GM23338 (cell line): ENCODE data around the gene DCAF12. TPM values are rescaled to one million over a fixed set of nuclear protein-coding genes. Genes with fewer than 3 reads are reported as not detected.

ENCODE experiments used
- ATAC-seq: fragments of 200-7000 bp; cut with Tn5 transposase; 3 replicates; pipeline ENCODE4 v1.9.1; 2020
- DNase-seq: peaks from one replicate; pipeline ENCODE4 v3.0.0-alpha.2; 2015; ENCODE audit warnings: low spot score
- H2AFZ ChIP-seq: fragments of 200-600 bp; sonication (generic); 2 replicates; pipeline ENCODE4 v1.8.0; 2016; ENCODE audit warnings: antibody characterized with exemption, mild to moderate bottlenecking, moderate library complexity
- H3F3A ChIP-seq: fragments of 200-600 bp; sonication (generic); replicated peaks from 2 replicates; pipeline ENCODE4 v1.8.0; 2017; ENCODE audit warnings: antibody characterized with exemption, mixed run types, low read depth
- H3K27ac ChIP-seq: fragments of 200-600 bp; sonication (generic); 2 replicates; pipeline ENCODE4 v1.6.1; 2016; ENCODE audit warnings: low read depth
- H3K27me3 ChIP-seq: fragments of 200-600 bp; sonication (generic); 2 replicates; pipeline ENCODE4 v1.8.0; 2016; ENCODE audit warnings: mild to moderate bottlenecking, mixed run types, moderate library complexity; ENCODE audit not compliant: insufficient read depth
- H3K36me3 ChIP-seq: fragments of 200-600 bp; sonication (generic); 2 replicates; pipeline ENCODE4 v1.8.0; 2016; ENCODE audit warnings: mild to moderate bottlenecking; ENCODE audit not compliant: insufficient read depth
- H3K4me1 ChIP-seq: fragments of 200-600 bp; sonication (generic); 2 replicates; pipeline ENCODE4 v1.8.0; 2016; ENCODE audit warnings: mild to moderate bottlenecking, moderate library complexity; ENCODE audit not compliant: insufficient read depth
- H3K4me2 ChIP-seq: fragments of 200-600 bp; sonication (generic); 2 replicates; pipeline ENCODE4 v1.7.1; 2017; ENCODE audit warnings: mixed run types
- H3K4me3 ChIP-seq: fragments of 200-600 bp; sonication (generic); 2 replicates; pipeline ENCODE4 v1.6.1; 2016; ENCODE audit warnings: mixed run types
- H3K79me2 ChIP-seq: fragments of 200-600 bp; sonication (generic); replicated peaks from 2 replicates; pipeline ENCODE4 v1.8.0; 2017; ENCODE audit warnings: mild to moderate bottlenecking; ENCODE audit not compliant: insufficient read depth
- H3K9me2 ChIP-seq: fragments of 200-600 bp; sonication (generic); 2 replicates; pipeline ENCODE4 v1.8.0; 2017; ENCODE audit not compliant: insufficient read depth
- H4K20me1 ChIP-seq: fragments of 200-600 bp; sonication (generic); replicated peaks from 2 replicates; pipeline ENCODE4 v1.8.0; 2017; ENCODE audit warnings: mild to moderate bottlenecking; ENCODE audit not compliant: insufficient read depth
- H3K27ac Mint-ChIP-seq: 2 replicates; pipeline ENCODE4 v1.8.0; 2020; ENCODE audit warnings: inconsistent platforms, mild to moderate bottlenecking, moderate library complexity, mixed read lengths
- H3K27me3 Mint-ChIP-seq: 3 replicates; pipeline ENCODE4 v1.8.0; 2022; ENCODE audit warnings: low read depth, mild to moderate bottlenecking, moderate library complexity, mixed read lengths, inconsistent platforms; ENCODE audit not compliant: insufficient read depth, poor library complexity
- H3K36me3 Mint-ChIP-seq: 3 replicates; pipeline ENCODE4 v1.8.0; 2021; ENCODE audit warnings: low read depth, mild to moderate bottlenecking, inconsistent platforms, moderate library complexity, mixed read lengths
- H3K4me1 Mint-ChIP-seq: 3 replicates; pipeline ENCODE4 v1.8.0; 2020; ENCODE audit warnings: mild to moderate bottlenecking, inconsistent platforms, mixed read lengths
- H3K4me3 Mint-ChIP-seq: 3 replicates; pipeline ENCODE4 v1.8.0; 2021; ENCODE audit warnings: moderate library complexity, mild to moderate bottlenecking, inconsistent platforms, mixed read lengths
- H3K9me3 Mint-ChIP-seq: 3 replicates; pipeline ENCODE4 v1.8.0; 2020; ENCODE audit warnings: moderate library complexity, mild to moderate bottlenecking, inconsistent platforms, mixed read lengths
- CREB1 ChIP-seq: fragments of 250-450 bp; sonication (Bioruptor Pico); IDR thresholded peaks from 2 replicates; pipeline ENCODE4 v1.5.0; 2020; ENCODE audit warnings: low read depth, mild to moderate bottlenecking, moderate library complexity
- ETS1 ChIP-seq: IDR thresholded peaks from 2 replicates; pipeline ENCODE4 v1.6.1; 2016; ENCODE audit warnings: antibody characterized with exemption
- EZH2 ChIP-seq: fragments of 200-600 bp; sonication (generic); IDR thresholded peaks from one replicate; pipeline ENCODE4 v1.8.0; 2017; ENCODE audit warnings: antibody characterized with exemption, mild to moderate bottlenecking, low read depth; ENCODE audit not compliant: unreplicated experiment
- EZH2phosphoT487 ChIP-seq: fragments of 200-600 bp; sonication (generic); IDR thresholded peaks from one replicate; pipeline ENCODE4 v1.8.1; 2018; ENCODE audit warnings: antibody characterized with exemption; ENCODE audit not compliant: unreplicated experiment
- JUNB ChIP-seq: IDR thresholded peaks from one replicate; pipeline ENCODE4 v1.6.1; 2016; ENCODE audit warnings: antibody characterized with exemption; ENCODE audit not compliant: unreplicated experiment
- NANOG ChIP-seq: IDR thresholded peaks from 2 replicates; pipeline ENCODE4 v1.6.1; 2016; ENCODE audit warnings: antibody characterized with exemption, borderline replicate concordance
- POLR2AphosphoS5 ChIP-seq: IDR thresholded peaks from 2 replicates; pipeline ENCODE4 v1.6.1; 2016; ENCODE audit warnings: antibody characterized with exemption, low read depth
- REST ChIP-seq: IDR thresholded peaks from one replicate; pipeline ENCODE4 v1.6.1; 2018; ENCODE audit warnings: antibody characterized with exemption; ENCODE audit not compliant: unreplicated experiment
- STAT1 ChIP-seq: IDR thresholded peaks from one replicate; pipeline ENCODE4 v1.6.1; 2016; ENCODE audit warnings: antibody characterized with exemption; ENCODE audit not compliant: unreplicated experiment
- ZNF114 ChIP-seq: fragments of 250-450 bp; sonication (Bioruptor Pico); IDR thresholded peaks from 2 replicates; pipeline ENCODE4 v1.5.0; 2020; ENCODE audit warnings: mild to moderate bottlenecking, moderate library complexity
- ZNF331 ChIP-seq: fragments of 250-450 bp; sonication (Bioruptor Pico); IDR thresholded peaks from 2 replicates; pipeline ENCODE4 v1.5.0; 2020; ENCODE audit warnings: low read depth, mild to moderate bottlenecking, moderate library complexity
- ZNF462 ChIP-seq: fragments of 250-450 bp; sonication (Bioruptor Pico); IDR thresholded peaks from 2 replicates; pipeline ENCODE4 v1.5.0; 2020; ENCODE audit warnings: mild to moderate bottlenecking, moderate library complexity
- polyA plus RNA-seq: library from polyadenylated mRNA; unstranded; fragments of >200 nt; fragmentation: Nextera tagmentation; extraction: Ambion mirVana; gene quantifications from 2 replicates; pipeline ENCODE4 v1.2.1, GENCODE V29; 2016
- total RNA-seq: library from RNA; depleted of rRNA; stranded (reverse); fragments of >200 nt; shearing (Covaris generic); gene quantifications from 2 replicates; pipeline ENCODE4 v1.2.3, GENCODE V29; 2014
- TF ChIP-seq, protein P1 (sequence below), 2 experiments: fragments of 200-600 bp in 1 of 2; sonication (generic) in 1 of 2; conservative IDR thresholded peaks; 2 replicates each; pipeline versions ENCODE4 v1.5.1 to v1.6.1; 2016 to 2017; ENCODE audit warnings: antibody characterized with exemption in 2 of 2, low read depth in 2 of 2, mild to moderate bottlenecking in 2 of 2, moderate library complexity in 1 of 2

The DCAF12 gene
- total and polyA plus RNA-seq, 2 experiments from 2014 or later, result 9.5 to 20.7 TPM

DNA sequence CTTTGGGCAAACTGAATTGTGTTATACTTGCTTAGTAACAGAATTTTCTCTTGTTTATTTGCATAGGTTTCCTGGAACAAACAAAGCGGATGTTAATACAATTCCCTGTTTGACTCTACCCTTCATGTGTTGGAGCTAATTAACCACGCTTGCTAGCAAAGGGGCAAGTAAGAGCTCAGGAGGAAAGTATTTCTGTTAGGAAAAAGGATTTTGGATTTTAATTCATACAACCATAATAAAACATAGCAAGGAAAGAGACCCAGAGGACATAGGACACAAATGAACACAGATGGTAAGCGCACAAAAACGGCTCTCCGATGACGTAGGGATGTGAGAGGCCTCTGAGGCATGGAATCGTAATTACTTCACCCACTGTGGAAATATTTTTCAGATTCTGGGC, 5.1 kb upstream of the DCAF12 start:
- H2AFZ ChIP-seq, result no peak overlapping the region; the same call in 1 of the 2 replicates
- no peak overlapping the region for H3K27ac ChIP-seq
- H3K4me3 Mint-ChIP-seq, result no peak overlapping the region
- H3F3A ChIP-seq, result peaks cover 4% of the 10 kb centered on the region; the same call in 1 of the 2 replicates
- DNase-seq (no peak), ATAC-seq (no peak)
- H3K36me3 Mint-ChIP-seq, result no peaks in the 10 kb centered on the region; the same call in 2 of the 3 replicates
- H3K27me3 Mint-ChIP-seq, result peaks cover 7% of the 10 kb centered on the region
- no peak overlapping the region; the same call in 1 of the 2 replicates for H3K27ac Mint-ChIP-seq
- no peaks in the 10 kb centered on the region for H3K4me1 ChIP-seq
- no peaks in the 10 kb centered on the region for H4K20me1 ChIP-seq
- TF ChIP-seq CREB1 (CRISPR knock-in tag) (no peak), STAT1 (no peak), ETS1 (no peak), REST (no peak), ZNF462 (no peak), ZNF114 (CRISPR knock-in tag) (no peak), ZNF331 (CRISPR knock-in tag) (no peak), EZH2phosphoT487 (no peak), NANOG (no peak), JUNB (no peak), EZH2 (no peak), POLR2AphosphoS5 (no peak)
- TF ChIP-seq, protein P1, sequence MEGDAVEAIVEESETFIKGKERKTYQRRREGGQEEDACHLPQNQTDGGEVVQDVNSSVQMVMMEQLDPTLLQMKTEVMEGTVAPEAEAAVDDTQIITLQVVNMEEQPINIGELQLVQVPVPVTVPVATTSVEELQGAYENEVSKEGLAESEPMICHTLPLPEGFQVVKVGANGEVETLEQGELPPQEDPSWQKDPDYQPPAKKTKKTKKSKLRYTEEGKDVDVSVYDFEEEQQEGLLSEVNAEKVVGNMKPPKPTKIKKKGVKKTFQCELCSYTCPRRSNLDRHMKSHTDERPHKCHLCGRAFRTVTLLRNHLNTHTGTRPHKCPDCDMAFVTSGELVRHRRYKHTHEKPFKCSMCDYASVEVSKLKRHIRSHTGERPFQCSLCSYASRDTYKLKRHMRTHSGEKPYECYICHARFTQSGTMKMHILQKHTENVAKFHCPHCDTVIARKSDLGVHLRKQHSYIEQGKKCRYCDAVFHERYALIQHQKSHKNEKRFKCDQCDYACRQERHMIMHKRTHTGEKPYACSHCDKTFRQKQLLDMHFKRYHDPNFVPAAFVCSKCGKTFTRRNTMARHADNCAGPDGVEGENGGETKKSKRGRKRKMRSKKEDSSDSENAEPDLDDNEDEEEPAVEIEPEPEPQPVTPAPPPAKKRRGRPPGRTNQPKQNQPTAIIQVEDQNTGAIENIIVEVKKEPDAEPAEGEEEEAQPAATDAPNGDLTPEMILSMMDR (conservative IDR thresholded peaks at IDR 0.05; ENCODE audit: low read depth in 2 of 2), result no peak
- H3K4me3 ChIP-seq, result no peak overlapping the region
- H3K36me3 ChIP-seq, result no peaks in the 10 kb centered on the region
- no peaks in the 10 kb centered on the region for H3K27me3 ChIP-seq
- H3K4me1 Mint-ChIP-seq, result peaks cover 6% of the 10 kb centered on the region; the same call in 2 of the 3 replicates
- no peak overlapping the region for H3K4me2 ChIP-seq
- peaks cover 7% of the 10 kb centered on the region; the same call in 2 of the 3 replicates for H3K9me3 Mint-ChIP-seq
- H3K79me2 ChIP-seq, result no peaks in the 10 kb centered on the region
- H3K9me2 ChIP-seq, result no peaks in the 10 kb centered on the region
